ENCODE measurements around the gene GLDN. TPM values are rescaled to one million over a fixed set of nuclear protein-coding genes. Genes with fewer than 3 reads are reported as not detected.

The GLDN gene
- polyA plus RNA-seq, 1 experiment: 0.21 TPM

DNA sequence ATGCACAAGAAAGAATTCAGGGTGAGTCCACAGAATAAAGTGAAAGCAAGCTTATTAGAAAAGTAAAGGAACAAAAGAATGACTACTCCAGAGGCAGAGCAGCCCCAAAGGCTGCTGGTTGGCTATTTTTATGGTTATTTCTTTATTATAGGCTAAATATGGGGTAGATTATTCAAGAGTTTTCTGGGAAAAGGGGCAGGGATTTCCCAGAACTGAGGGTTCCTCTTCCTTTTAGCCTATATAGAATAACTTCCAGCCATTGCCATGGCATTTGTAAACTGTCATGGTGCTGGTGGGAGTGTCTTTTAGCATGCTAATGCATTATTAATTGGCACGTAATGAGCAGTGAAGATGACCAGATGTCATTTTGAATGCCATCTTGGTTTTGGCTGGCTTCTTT, 13.6 kb downstream of the GLDN start:
- no peak for DNase-seq (ENCODE audit: low read depth)
- Histone ChIP-seq H3K4me3 (ENCODE audit: low read depth, low read length) (no peak overlapping the region), H3K36me3 (ENCODE audit: control insufficient read depth, insufficient read depth, low read length) (no peaks in the 10 kb centered on the region), H3K27me3 (ENCODE audit: control insufficient read depth, insufficient read depth, low read length) (no peaks in the 10 kb centered on the region; the same call in 1 of the 2 replicates)
- TF ChIP-seq CTCF (IDR thresholded peaks at IDR 0.05; ENCODE audit: insufficient read depth, low read depth, low read length): no peak
- ChIA-PET POLR2A (no interaction called here), CTCF (no interaction called here)

GRCh38 chr15:51356147-51356546, 14.7 kb downstream of the GLDN start:
- CTCF ChIA-PET: no interaction called here
- POLR2A ChIA-PET: no interaction called here

GRCh38 chr15:51356983-51357382, 15.5 kb downstream of the GLDN start:
- TF ChIP-seq CTCF (IDR thresholded peaks at IDR 0.05; ENCODE audit: insufficient read depth, low read depth, low read length): no peak
- no peak overlapping the region for H3K4me3 ChIP-seq (ENCODE audit: low read depth, low read length)

More at GRCh38 chr15:51356147-51356546, 14.7 kb downstream of the GLDN start:
- Histone ChIP-seq H3K4me3 (ENCODE audit: low read depth, low read length) (no peak overlapping the region), H3K27me3 (ENCODE audit: control insufficient read depth, insufficient read depth, low read length) (no peaks in the 10 kb centered on the region; the same call in 1 of the 2 replicates), H3K36me3 (ENCODE audit: control insufficient read depth, insufficient read depth, low read length) (no peaks in the 10 kb centered on the region)
- no peak for DNase-seq (ENCODE audit: low read depth)
- no peak for TF ChIP-seq CTCF (IDR thresholded peaks at IDR 0.05; ENCODE audit: insufficient read depth, low read depth, low read length)

DNA sequence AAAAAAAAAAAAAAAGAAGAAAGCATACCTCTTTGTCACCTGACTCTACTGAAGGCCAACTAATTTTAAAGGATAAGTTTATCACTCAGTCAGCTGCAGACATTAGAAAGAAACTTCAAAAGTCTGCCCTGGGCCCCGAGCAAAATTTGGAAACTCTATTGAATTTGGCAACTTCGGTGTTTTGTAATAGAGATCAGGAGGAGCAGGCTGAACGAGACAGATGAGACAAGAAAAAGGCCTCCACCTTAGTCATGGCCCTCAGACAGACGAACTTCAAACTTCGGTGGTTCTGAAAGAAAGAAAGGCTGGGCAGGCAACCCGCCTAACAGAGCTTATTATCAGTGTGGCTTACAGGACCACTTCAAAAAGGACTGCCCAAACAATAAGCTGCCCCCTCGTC, 18.5 kb downstream of the GLDN start:
- no peaks in the 10 kb centered on the region for H3K36me3 ChIP-seq (ENCODE audit: control insufficient read depth, insufficient read depth, low read length)
- DNase-seq (ENCODE audit: low read depth): no peak
- no peak overlapping the region for H3K4me3 ChIP-seq (ENCODE audit: low read depth, low read length)
- CTCF ChIA-PET: interaction anchor here (1.4 kb wide), 1 partner anchor 21 kb away, joined by 4 read pairs; no protein-coding TSS in a partner anchor
- TF ChIP-seq CTCF (IDR thresholded peaks at IDR 0.05; ENCODE audit: insufficient read depth, low read depth, low read length): no peak
- peaks cover 2% of the 10 kb centered on the region for H3K27me3 ChIP-seq (ENCODE audit: control insufficient read depth, insufficient read depth, low read length)
- POLR2A ChIA-PET: no interaction called here

More at GRCh38 chr15:51356983-51357382, 15.5 kb downstream of the GLDN start:
- H3K27me3 ChIP-seq (ENCODE audit: control insufficient read depth, insufficient read depth, low read length): no peaks in the 10 kb centered on the region; the same call in 1 of the 2 replicates
- DNase-seq (ENCODE audit: low read depth): no peak
- ChIA-PET CTCF (no interaction called here), POLR2A (no interaction called here)
- H3K36me3 ChIP-seq (ENCODE audit: control insufficient read depth, insufficient read depth, low read length): no peaks in the 10 kb centered on the region

- ChIA-PET CTCF (interaction anchor here (1.1 kb wide), 1 partner anchor 14 kb away, joined by 3 read pairs; no protein-coding TSS in a partner anchor), POLR2A (no interaction called here)
- Histone ChIP-seq H3K4me3 (ENCODE audit: low read depth, low read length) (no peak overlapping the region), H3K27me3 (ENCODE audit: control insufficient read depth, insufficient read depth, low read length) (peaks cover 2% of the 10 kb centered on the region), H3K36me3 (ENCODE audit: control insufficient read depth, insufficient read depth, low read length) (no peaks in the 10 kb centered on the region)
- no peak for TF ChIP-seq CTCF (IDR thresholded peaks at IDR 0.05; ENCODE audit: insufficient read depth, low read depth, low read length)
- DNase-seq (ENCODE audit: low read depth): no peak
Measured at GRCh38 chr15:51363383-51363782, 21.9 kb downstream of the GLDN start.
